ENCODE measurements around the gene ARHGEF12. TPM values are rescaled to one million over a fixed set of nuclear protein-coding genes. Genes with fewer than 3 reads are reported as not detected.
A peak's percentile ranks its signal among the peaks of the same experiment; 100 is the strongest.

ARHGEF12 gene
- total and polyA plus RNA-seq, 2 experiments from 2014 or later: 9.0 to 38.9 TPM

DNA sequence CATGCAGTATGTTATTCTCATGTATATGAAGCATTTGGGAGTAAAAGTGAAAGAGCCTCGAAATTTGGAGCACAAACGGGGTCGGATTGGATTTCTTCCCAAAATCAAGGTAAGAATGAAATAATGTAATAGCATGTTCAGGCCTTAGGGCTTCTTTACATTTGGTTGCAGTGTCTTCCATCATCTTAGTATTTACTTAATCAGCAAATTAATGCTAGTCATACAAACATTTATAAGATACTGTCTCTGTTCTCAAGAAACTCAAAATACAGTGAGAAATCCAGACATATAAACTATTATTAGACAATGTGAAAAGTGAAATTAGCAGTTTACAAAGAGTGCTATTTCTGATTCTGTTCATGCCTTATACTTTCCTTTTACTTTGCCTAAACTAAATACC lies 112.0 kb downstream of the ARHGEF12 start:
- peaks cover 47% of the 10 kb centered on the region for H3K36me3 Mint-ChIP-seq (ENCODE audit: low read depth)
- peaks cover 9% of the 10 kb centered on the region for H3K4me1 ChIP-seq (ENCODE audit: insufficient read depth)
- no peaks in the 10 kb centered on the region for H3F3A ChIP-seq (replicated peaks; ENCODE audit: low read depth)

More for the DNA sequence above, 112.0 kb downstream of the ARHGEF12 start:
- no peak for TF ChIP-seq EZH2phosphoT487 (IDR thresholded peaks at IDR 0.05; ENCODE audit: unreplicated experiment)
- TF ChIP-seq, protein P1, sequence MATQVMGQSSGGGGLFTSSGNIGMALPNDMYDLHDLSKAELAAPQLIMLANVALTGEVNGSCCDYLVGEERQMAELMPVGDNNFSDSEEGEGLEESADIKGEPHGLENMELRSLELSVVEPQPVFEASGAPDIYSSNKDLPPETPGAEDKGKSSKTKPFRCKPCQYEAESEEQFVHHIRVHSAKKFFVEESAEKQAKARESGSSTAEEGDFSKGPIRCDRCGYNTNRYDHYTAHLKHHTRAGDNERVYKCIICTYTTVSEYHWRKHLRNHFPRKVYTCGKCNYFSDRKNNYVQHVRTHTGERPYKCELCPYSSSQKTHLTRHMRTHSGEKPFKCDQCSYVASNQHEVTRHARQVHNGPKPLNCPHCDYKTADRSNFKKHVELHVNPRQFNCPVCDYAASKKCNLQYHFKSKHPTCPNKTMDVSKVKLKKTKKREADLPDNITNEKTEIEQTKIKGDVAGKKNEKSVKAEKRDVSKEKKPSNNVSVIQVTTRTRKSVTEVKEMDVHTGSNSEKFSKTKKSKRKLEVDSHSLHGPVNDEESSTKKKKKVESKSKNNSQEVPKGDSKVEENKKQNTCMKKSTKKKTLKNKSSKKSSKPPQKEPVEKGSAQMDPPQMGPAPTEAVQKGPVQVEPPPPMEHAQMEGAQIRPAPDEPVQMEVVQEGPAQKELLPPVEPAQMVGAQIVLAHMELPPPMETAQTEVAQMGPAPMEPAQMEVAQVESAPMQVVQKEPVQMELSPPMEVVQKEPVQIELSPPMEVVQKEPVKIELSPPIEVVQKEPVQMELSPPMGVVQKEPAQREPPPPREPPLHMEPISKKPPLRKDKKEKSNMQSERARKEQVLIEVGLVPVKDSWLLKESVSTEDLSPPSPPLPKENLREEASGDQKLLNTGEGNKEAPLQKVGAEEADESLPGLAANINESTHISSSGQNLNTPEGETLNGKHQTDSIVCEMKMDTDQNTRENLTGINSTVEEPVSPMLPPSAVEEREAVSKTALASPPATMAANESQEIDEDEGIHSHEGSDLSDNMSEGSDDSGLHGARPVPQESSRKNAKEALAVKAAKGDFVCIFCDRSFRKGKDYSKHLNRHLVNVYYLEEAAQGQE (IDR thresholded peaks at IDR 0.05; ENCODE audit: unreplicated experiment): no peak
- no peak for TF ChIP-seq EZH2 (IDR thresholded peaks at IDR 0.05; ENCODE audit: low read depth, unreplicated experiment)
- no peak for TF ChIP-seq JUNB (IDR thresholded peaks at IDR 0.05; ENCODE audit: unreplicated experiment)
- TF ChIP-seq ZNF331 (CRISPR knock-in tag; IDR thresholded peaks at IDR 0.05; ENCODE audit: low read depth): no peak
- no peak for TF ChIP-seq ZNF114 (CRISPR knock-in tag; IDR thresholded peaks at IDR 0.05)
- TF ChIP-seq POLR2AphosphoS5 (IDR thresholded peaks at IDR 0.05; ENCODE audit: low read depth): no peak
- TF ChIP-seq CREB1 (CRISPR knock-in tag; IDR thresholded peaks at IDR 0.05; ENCODE audit: low read depth): no peak
- TF ChIP-seq, protein P2, sequence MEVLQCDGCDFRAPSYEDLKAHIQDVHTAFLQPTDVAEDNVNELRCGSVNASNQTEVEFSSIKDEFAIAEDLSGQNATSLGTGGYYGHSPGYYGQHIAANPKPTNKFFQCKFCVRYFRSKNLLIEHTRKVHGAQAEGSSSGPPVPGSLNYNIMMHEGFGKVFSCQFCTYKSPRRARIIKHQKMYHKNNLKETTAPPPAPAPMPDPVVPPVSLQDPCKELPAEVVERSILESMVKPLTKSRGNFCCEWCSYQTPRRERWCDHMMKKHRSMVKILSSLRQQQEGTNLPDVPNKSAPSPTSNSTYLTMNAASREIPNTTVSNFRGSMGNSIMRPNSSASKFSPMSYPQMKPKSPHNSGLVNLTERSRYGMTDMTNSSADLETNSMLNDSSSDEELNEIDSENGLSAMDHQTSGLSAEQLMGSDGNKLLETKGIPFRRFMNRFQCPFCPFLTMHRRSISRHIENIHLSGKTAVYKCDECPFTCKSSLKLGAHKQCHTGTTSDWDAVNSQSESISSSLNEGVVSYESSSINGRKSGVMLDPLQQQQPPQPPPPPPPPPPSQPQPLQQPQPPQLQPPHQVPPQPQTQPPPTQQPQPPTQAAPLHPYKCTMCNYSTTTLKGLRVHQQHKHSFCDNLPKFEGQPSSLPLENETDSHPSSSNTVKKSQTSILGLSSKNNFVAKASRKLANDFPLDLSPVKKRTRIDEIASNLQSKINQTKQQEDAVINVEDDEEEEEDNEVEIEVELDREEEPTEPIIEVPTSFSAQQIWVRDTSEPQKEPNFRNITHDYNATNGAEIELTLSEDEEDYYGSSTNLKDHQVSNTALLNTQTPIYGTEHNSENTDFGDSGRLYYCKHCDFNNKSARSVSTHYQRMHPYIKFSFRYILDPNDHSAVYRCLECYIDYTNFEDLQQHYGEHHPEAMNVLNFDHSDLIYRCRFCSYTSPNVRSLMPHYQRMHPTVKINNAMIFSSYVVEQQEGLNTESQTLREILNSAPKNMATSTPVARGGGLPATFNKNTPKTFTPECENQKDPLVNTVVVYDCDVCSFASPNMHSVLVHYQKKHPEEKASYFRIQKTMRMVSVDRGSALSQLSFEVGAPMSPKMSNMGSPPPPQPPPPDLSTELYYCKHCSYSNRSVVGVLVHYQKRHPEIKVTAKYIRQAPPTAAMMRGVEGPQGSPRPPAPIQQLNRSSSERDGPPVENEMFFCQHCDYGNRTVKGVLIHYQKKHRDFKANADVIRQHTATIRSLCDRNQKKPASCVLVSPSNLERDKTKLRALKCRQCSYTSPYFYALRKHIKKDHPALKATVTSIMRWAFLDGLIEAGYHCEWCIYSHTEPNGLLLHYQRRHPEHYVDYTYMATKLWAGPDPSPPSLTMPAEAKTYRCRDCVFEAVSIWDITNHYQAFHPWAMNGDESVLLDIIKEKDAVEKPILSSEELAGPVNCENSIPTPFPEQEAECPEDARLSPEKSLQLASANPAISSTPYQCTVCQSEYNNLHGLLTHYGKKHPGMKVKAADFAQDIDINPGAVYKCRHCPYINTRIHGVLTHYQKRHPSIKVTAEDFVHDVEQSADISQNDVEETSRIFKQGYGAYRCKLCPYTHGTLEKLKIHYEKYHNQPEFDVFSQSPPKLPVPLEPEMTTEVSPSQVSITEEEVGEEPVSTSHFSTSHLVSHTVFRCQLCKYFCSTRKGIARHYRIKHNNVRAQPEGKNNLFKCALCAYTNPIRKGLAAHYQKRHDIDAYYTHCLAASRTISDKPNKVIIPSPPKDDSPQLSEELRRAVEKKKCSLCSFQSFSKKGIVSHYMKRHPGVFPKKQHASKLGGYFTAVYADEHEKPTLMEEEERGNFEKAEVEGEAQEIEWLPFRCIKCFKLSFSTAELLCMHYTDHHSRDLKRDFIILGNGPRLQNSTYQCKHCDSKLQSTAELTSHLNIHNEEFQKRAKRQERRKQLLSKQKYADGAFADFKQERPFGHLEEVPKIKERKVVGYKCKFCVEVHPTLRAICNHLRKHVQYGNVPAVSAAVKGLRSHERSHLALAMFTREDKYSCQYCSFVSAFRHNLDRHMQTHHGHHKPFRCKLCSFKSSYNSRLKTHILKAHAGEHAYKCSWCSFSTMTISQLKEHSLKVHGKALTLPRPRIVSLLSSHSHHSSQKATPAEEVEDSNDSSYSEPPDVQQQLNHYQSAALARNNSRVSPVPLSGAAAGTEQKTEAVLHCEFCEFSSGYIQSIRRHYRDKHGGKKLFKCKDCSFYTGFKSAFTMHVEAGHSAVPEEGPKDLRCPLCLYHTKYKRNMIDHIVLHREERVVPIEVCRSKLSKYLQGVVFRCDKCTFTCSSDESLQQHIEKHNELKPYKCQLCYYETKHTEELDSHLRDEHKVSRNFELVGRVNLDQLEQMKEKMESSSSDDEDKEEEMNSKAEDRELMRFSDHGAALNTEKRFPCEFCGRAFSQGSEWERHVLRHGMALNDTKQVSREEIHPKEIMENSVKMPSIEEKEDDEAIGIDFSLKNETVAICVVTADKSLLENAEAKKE (CRISPR knock-in tag; IDR thresholded peaks at IDR 0.05): no peak
- Histone ChIP-seq H3K4me2 (no peak overlapping the region), H4K20me1 (replicated peaks; ENCODE audit: insufficient read depth) (0 out of 2 replicates have a peak, but pooled peaks cover 2% of the 10 kb centered on the region), H2AFZ (no peak overlapping the region), H3K27me3 (ENCODE audit: insufficient read depth) (no peaks in the 10 kb centered on the region), H3K27ac (ENCODE audit: low read depth) (no peak overlapping the region), H3K4me3 (no peak overlapping the region), H3K79me2 (replicated peaks; ENCODE audit: insufficient read depth) (no peaks in the 10 kb centered on the region), H3K9me2 (ENCODE audit: insufficient read depth) (no peaks in the 10 kb centered on the region), H3K36me3 (ENCODE audit: insufficient read depth) (0 out of 2 replicates have a peak, but pooled peaks cover 3% of the 10 kb centered on the region)
- peaks cover 3% of the 10 kb centered on the region for H3K27me3 Mint-ChIP-seq (ENCODE audit: insufficient read depth, low read depth, poor library complexity)
- no peak overlapping the region for H3K4me3 Mint-ChIP-seq
- DNase-seq (ENCODE audit: low spot score) (no peak), ATAC-seq (no peak)
- H3K4me1 Mint-ChIP-seq: peaks cover 15% of the 10 kb centered on the region
- H3K9me3 Mint-ChIP-seq: no peaks in the 10 kb centered on the region
- peak overlapping the region; percentile 56; the same call in 1 of the 2 replicates for H3K27ac Mint-ChIP-seq
